Hepatocyte (in vitro differentiated cells): ENCODE data around the gene MBNL1. TPM values are rescaled to one million over a fixed set of nuclear protein-coding genes. Genes with fewer than 3 reads are reported as not detected.

Source experiments
- DNase-seq: peaks from one replicate; pipeline ENCODE4 v3.0.0-alpha.2; 2016; ENCODE audit warnings: low spot score
- H2AFZ ChIP-seq: fragments of 200-600 bp; sonication (generic); 2 replicates; pipeline ENCODE4 v1.6.0; 2016; ENCODE audit warnings: antibody characterized with exemption, mild to moderate bottlenecking
- H3K27ac ChIP-seq: fragments of 200-600 bp; sonication (generic); 2 replicates; pipeline ENCODE4 v1.5.1; 2016; ENCODE audit warnings: mild to moderate bottlenecking
- H3K27me3 ChIP-seq: fragments of 200-600 bp; sonication (generic); 2 replicates; pipeline ENCODE4 v1.6.1; 2016
- H3K36me3 ChIP-seq: fragments of 200-600 bp; sonication (generic); replicated peaks from 2 replicates; pipeline ENCODE4 v1.5.1; 2016; ENCODE audit warnings: low read depth; ENCODE audit not compliant: insufficient read depth
- H3K4me1 ChIP-seq: fragments of 200-600 bp; sonication (generic); 2 replicates; pipeline ENCODE4 v1.5.1; 2016; ENCODE audit warnings: mild to moderate bottlenecking, moderate library complexity; ENCODE audit not compliant: insufficient read depth
- H3K4me2 ChIP-seq: fragments of 200-600 bp; sonication (generic); 2 replicates; pipeline ENCODE4 v1.6.0; 2016
- H3K4me3 ChIP-seq: fragments of 200-600 bp; sonication (generic); 2 replicates; pipeline ENCODE4 v1.5.1; 2016; ENCODE audit warnings: mild to moderate bottlenecking
- H3K79me2 ChIP-seq: fragments of 200-600 bp; sonication (generic); 2 replicates; pipeline ENCODE4 v1.6.0; 2017; ENCODE audit warnings: mild to moderate bottlenecking
- H3K9me2 ChIP-seq: fragments of 200-600 bp; sonication (generic); replicated peaks from 2 replicates; pipeline ENCODE4 v1.6.0; 2017; ENCODE audit warnings: mild to moderate bottlenecking; ENCODE audit not compliant: insufficient read depth
- H3K9me3 ChIP-seq: fragments of 200-600 bp; sonication (generic); 2 replicates; pipeline ENCODE4 v1.5.1; 2016; ENCODE audit warnings: low read depth, mild to moderate bottlenecking
- H4K20me1 ChIP-seq: fragments of 200-600 bp; sonication (generic); 2 replicates; pipeline ENCODE4 v1.6.0; 2016; ENCODE audit warnings: mild to moderate bottlenecking; ENCODE audit not compliant: insufficient read depth, poor library complexity, severe bottlenecking
- EZH2 ChIP-seq: fragments of 200-600 bp; sonication (generic); IDR thresholded peaks from 2 replicates; pipeline ENCODE4 v1.6.1; 2016; ENCODE audit warnings: antibody characterized with exemption, mild to moderate bottlenecking, borderline replicate concordance
- EZH2phosphoT487 ChIP-seq: fragments of 200-600 bp; sonication (generic); IDR thresholded peaks from one replicate; pipeline ENCODE4 v1.6.1; 2018; ENCODE audit warnings: antibody characterized with exemption, mild to moderate bottlenecking, low read depth, moderate library complexity; ENCODE audit not compliant: unreplicated experiment, severe bottlenecking
- WGBS: methylation state at CpG from one replicate; pipeline ENCODE4 v1.1.6; 2016; ENCODE audit warnings: low lambda C conversion rate; ENCODE audit errors: missing lambda C conversion rate; 5-methylcytosine and 5-hydroxymethylcytosine counted together
- polyA plus RNA-seq: library from polyadenylated mRNA; unstranded; fragments of >200 nt; fragmentation: Nextera tagmentation; extraction: Ambion mirVana; gene quantifications from 2 replicates; pipeline ENCODE4 v1.2.1, GENCODE V29; 2016
- total RNA-seq: library from RNA; depleted of rRNA; stranded (reverse); fragments of >200 nt; gene quantifications from 2 replicates; pipeline ENCODE4 v1.2.3, GENCODE V29; 2014
- TF ChIP-seq, protein P1 (sequence below): fragments of 200-600 bp; sonication (generic); IDR thresholded peaks from 2 replicates; pipeline ENCODE4 v1.5.1; 2016; ENCODE audit warnings: antibody characterized with exemption, mild to moderate bottlenecking; ENCODE audit not compliant: poor library complexity

The MBNL1 gene
- total and polyA plus RNA-seq, 2 experiments from 2014 or later: 20.5 to 104 TPM

DNA sequence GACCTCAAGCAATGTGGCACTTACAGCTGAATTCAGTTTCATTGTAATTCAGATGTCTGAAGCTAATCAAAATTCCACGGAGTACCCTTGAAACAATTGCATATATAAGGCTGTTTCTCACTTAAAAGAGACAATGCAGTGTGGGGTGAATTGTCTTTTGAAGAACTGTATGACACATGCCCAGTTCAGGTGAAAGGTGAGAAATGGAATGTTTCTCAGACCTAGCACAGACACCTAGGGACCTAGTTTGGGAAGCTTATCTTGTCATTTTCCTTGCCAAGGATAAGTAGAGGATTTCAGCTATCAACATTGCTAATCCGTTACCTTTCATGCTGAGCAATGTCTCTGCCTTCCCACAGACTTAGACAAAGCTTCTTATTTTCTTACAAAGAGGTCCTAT lies 36.3 kb downstream of the MBNL1 start:
- 46% methylated on average over 2 of the region's 2 CpGs for WGBS
- Histone ChIP-seq H3K79me2 (peaks cover 83% of the 10 kb centered on the region), H3K4me3 (no peak overlapping the region), H3K36me3 (no peaks in the 10 kb centered on the region), H3K27ac (no peak overlapping the region), H3K27me3 (no peaks in the 10 kb centered on the region), H3K4me1 (peaks cover 49% of the 10 kb centered on the region), H4K20me1 (no peaks in the 10 kb centered on the region), H3K9me2 (no peaks in the 10 kb centered on the region), H2AFZ (no peak overlapping the region), H3K9me3 (no peaks in the 10 kb centered on the region), H3K4me2 (no peak overlapping the region)
- no peak for DNase-seq
- TF ChIP-seq EZH2phosphoT487: no peak
- no peak for TF ChIP-seq EZH2
- TF ChIP-seq, protein P1, sequence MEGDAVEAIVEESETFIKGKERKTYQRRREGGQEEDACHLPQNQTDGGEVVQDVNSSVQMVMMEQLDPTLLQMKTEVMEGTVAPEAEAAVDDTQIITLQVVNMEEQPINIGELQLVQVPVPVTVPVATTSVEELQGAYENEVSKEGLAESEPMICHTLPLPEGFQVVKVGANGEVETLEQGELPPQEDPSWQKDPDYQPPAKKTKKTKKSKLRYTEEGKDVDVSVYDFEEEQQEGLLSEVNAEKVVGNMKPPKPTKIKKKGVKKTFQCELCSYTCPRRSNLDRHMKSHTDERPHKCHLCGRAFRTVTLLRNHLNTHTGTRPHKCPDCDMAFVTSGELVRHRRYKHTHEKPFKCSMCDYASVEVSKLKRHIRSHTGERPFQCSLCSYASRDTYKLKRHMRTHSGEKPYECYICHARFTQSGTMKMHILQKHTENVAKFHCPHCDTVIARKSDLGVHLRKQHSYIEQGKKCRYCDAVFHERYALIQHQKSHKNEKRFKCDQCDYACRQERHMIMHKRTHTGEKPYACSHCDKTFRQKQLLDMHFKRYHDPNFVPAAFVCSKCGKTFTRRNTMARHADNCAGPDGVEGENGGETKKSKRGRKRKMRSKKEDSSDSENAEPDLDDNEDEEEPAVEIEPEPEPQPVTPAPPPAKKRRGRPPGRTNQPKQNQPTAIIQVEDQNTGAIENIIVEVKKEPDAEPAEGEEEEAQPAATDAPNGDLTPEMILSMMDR: no peak

DNA sequence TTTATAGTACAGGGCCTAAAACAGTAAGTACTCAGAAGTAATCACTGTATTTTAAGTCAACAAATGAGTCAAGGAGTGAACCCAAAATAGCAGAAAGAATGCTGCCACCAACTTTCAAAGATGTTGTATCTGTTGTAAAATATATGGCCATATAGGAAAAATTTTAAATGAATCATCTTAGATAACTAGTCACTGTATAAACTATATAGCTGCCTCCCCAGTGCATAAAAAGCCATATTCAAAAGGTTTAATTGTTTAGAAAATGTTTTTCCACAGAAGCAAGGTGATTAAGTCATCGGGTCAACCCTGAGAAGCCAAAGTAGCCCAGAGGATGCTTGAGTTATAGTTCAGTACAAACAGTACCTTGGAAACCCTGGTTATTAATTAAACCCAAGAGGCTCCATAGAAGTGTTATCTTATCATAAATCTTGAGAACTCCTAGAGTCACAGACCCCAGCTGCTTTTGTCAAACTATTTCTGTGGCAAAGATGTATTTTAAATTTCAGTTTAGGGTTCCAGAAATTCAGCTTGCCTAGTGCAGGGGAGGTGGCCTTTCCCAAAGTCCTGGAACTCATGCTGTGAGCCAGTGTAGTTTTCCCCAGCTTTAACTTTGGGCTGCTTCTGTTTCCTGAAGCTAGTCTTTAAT lies 39.2 kb downstream of the MBNL1 start:
- Histone ChIP-seq H3K4me2 (peak overlapping the region; percentile 56), H3K36me3 (no peaks in the 10 kb centered on the region), H4K20me1 (no peaks in the 10 kb centered on the region), H3K9me3 (no peaks in the 10 kb centered on the region), H3K27me3 (no peaks in the 10 kb centered on the region), H3K79me2 (peaks cover 79% of the 10 kb centered on the region), H3K27ac (peak overlapping the region; percentile 76), H3K4me3 (no peak overlapping the region), H3K4me1 (peaks cover 39% of the 10 kb centered on the region), H2AFZ (no peak overlapping the region), H3K9me2 (no peaks in the 10 kb centered on the region)
- peak; percentile 35 for DNase-seq
- WGBS: 52% methylated on average over 1 of the region's 1 CpG
- TF ChIP-seq EZH2 (no peak), EZH2phosphoT487 (no peak)
- TF ChIP-seq, protein P1: no peak

DNA sequence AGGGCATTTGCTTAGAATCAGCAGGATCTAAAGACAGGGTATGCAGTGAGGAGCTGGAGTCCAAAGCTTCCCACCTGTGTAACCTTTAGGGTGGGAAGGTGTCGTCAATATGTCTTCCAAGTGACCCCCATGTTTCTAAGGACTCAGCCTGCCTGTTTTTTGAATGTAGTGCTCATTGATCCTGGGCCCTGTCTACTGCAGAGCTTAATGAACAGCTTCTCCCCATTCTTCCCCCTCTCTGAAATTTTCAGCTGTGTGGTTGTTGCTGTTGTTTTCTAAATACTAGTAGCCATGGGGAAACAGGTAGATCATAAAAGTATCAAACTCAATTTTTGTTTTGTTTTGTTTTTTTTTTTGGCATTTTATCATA lies 39.7 kb downstream of the MBNL1 start:
- H3K4me2 ChIP-seq: peak overlapping the region; percentile 56
- no peaks in the 10 kb centered on the region for H3K36me3 ChIP-seq
- H4K20me1 ChIP-seq: no peaks in the 10 kb centered on the region
- no peaks in the 10 kb centered on the region for H3K27me3 ChIP-seq
- no peaks in the 10 kb centered on the region for H3K9me2 ChIP-seq
- no peaks in the 10 kb centered on the region for H3K9me3 ChIP-seq
- peak overlapping the region; percentile 76 for H3K27ac ChIP-seq
- no peak for DNase-seq
- TF ChIP-seq, protein P1: no peak
- TF ChIP-seq EZH2 (no peak), EZH2phosphoT487 (no peak)
- peaks cover 79% of the 10 kb centered on the region for H3K79me2 ChIP-seq
- H3K4me3 ChIP-seq: no peak overlapping the region
- H2AFZ ChIP-seq: no peak overlapping the region
- WGBS: 56% methylated on average over 1 of the region's 1 CpG
- H3K4me1 ChIP-seq: peaks cover 38% of the 10 kb centered on the region
